Ovary (tissue), 3 donors: Measurements from ENCODE around the gene ACOT2.

Experiments
- CTCF ChIP-seq, 3 donors: fragments of 450-650 bp in 2 of 3; fragments of 200-600 bp in 1 of 3; IDR thresholded peaks; one replicate each; pipeline versions ENCODE4 v1.5.1 to v1.8.0; 2016 to 2022; ENCODE audit warnings: antibody characterized with exemption in 3 of 3, mild to moderate bottlenecking in 1 of 3
- POLR2A ChIP-seq: fragments of 450-650 bp; IDR thresholded peaks from one replicate; pipeline ENCODE4 v1.6.1; 2017; ENCODE audit warnings: antibody characterized with exemption, mild to moderate bottlenecking, moderate library complexity
- donor health status: DM: no; HTN: no; CAD: no.

GRCh38 chr14:73526036-73526984, 42.7 kb upstream of the ACOT2 start:
- TF ChIP-seq CTCF (IDR thresholded peaks at IDR 0.05) = no peak
- TF ChIP-seq POLR2A = no peak
